Measurements from ENCODE around the gene ARPC2. TPM values are rescaled to one million over a fixed set of nuclear protein-coding genes. Genes with fewer than 3 reads are reported as not detected.

Gene ARPC2
- total and polyA plus RNA-seq, 2 of the 13 experiments (the other 11 are each of a cell fraction or from before 2014, with no cell fraction given): 168 to 303 TPM

- TF ChIP-seq NR2C2 (CRISPR knock-in tag; IDR thresholded peaks at IDR 0.05; ENCODE audit: borderline replicate concordance) (no peak; the same call in 1 of the 2 replicates), ZNF136 (CRISPR knock-in tag; IDR thresholded peaks at IDR 0.05; ENCODE audit: low read depth) (no peak), ZNF788 (CRISPR knock-in tag; IDR thresholded peaks at IDR 0.05; ENCODE audit: borderline replicate concordance) (no peak), ZFP1 (CRISPR knock-in tag; IDR thresholded peaks at IDR 0.05) (no peak), ATRX (CRISPR knock-in tag; IDR thresholded peaks at IDR 0.05; ENCODE audit: borderline replicate concordance) (no peak), SIN3B (IDR thresholded peaks at IDR 0.05; ENCODE audit: low read length) (no peak), ZNF816 (CRISPR knock-in tag; IDR thresholded peaks at IDR 0.05; ENCODE audit: borderline replicate concordance) (no peak), SMARCC2 (IDR thresholded peaks at IDR 0.05) (no peak), EZH2 (conservative IDR thresholded peaks at IDR 0.05; ENCODE audit: low read depth, low read length) (no peak), ZNF510 (CRISPR knock-in tag; IDR thresholded peaks at IDR 0.05; ENCODE audit: low read depth) (no peak), FOSL2 (CRISPR knock-in tag; IDR thresholded peaks at IDR 0.05) (no peak), KDM3A (CRISPR knock-in tag; IDR thresholded peaks at IDR 0.05; ENCODE audit: low read depth) (no peak), PHF21A (CRISPR knock-in tag; IDR thresholded peaks at IDR 0.05) (no peak), ZNF720 (CRISPR knock-in tag; IDR thresholded peaks at IDR 0.05) (no peak), ZFX (CRISPR knock-in tag; IDR thresholded peaks at IDR 0.05; ENCODE audit: low read depth) (no peak), ARHGAP35 (CRISPR knock-in tag; IDR thresholded peaks at IDR 0.05; ENCODE audit: borderline replicate concordance) (no peak), SSRP1 (CRISPR knock-in tag; IDR thresholded peaks at IDR 0.05) (no peak), ADNP (CRISPR knock-in tag; IDR thresholded peaks at IDR 0.05) (no peak; the same call in 1 of the 2 replicates), CHD4 (IDR thresholded peaks at IDR 0.05; ENCODE audit: borderline replicate concordance, low read length) (no peak), SNRNP70 (IDR thresholded peaks at IDR 0.05; ENCODE audit: low read depth, low read length) (no peak), DBP (CRISPR knock-in tag; IDR thresholded peaks at IDR 0.05; ENCODE audit: not compliant biosample characterization) (no peak), ARID3A (IDR thresholded peaks at IDR 0.05; ENCODE audit: low read depth, low read length) (no peak), CBFB (CRISPR knock-in tag; IDR thresholded peaks at IDR 0.05) (no peak), FOXA1 (IDR thresholded peaks at IDR 0.05) (no peak), FOXA1 (CRISPR knock-in tag; IDR thresholded peaks at IDR 0.05) (no peak), ZNF770 (CRISPR knock-in tag; IDR thresholded peaks at IDR 0.05) (no peak), TBX3 (IDR thresholded peaks at IDR 0.05; ENCODE audit: borderline replicate concordance) (0 out of 2 replicates have a peak, but pooled peaks have one; percentile 1)
Observed at GRCh38 chr2:218293715-218294429, 76.9 kb downstream of the ARPC2 start (continued).
